ENCODE data around the gene RNF208. TPM values are rescaled to one million over a fixed set of nuclear protein-coding genes. Genes with fewer than 3 reads are reported as not detected.

Gene RNF208
- total and polyA plus RNA-seq, 9 of the 15 experiments (the other 6 are each of a cell fraction or from before 2014, with no cell fraction given), result 0.15 to 6.9 (median 0.50) TPM; not detected in 2

DNA sequence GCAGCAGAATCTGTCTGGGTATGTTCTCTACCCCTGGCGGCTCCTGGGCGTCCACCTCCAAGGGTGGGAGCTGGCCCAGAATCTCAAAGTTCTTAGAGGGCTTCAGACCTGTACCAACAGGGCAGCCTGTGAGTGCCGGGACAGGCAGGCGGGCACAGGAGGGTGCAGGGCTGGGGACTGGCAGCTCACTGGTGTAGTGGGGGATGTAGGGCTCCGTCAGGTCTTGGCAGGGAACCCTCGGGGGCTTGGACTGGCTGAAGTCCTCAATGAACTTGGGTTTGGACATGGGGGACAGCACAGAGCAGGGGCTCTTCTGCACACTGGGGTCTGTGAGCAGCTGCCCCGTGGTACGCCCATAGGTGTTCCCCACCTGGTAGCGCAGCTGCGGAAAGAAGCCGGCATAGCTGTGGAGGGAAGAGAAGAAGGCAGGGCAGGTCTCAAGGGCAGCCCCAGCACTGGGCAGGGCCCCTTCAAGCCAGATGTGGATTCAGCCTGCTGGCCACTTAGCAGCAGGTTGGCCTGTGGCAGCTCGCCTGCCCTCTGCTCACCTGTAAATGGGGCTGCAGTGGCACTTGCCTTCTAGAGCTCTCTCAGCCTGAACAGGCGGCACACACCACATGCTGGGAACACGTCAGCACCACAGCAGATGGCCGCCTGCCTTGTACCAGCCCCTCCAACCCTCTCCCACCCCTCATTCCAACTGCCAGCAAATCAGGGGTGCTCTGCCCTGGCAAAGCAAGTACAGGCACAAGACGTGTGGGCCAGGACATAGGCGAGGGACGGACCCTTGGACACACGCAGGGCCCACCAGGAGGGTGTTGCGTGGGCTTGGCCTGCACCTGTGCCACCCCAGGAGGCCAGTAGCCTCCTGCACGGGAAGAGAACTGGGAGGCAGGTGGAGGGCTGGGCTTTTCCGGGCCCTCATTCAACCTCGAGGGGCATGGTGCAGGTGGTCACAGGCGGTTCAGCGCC is 23.7 kb upstream of the RNF208 start:
- Histone ChIP-seq H3K36me3 (ENCODE audit: control insufficient read depth, insufficient read depth, low read length) (peaks cover 26% of the 10 kb centered on the region), H3K9ac (ENCODE audit: insufficient read depth in 1 of 2, low read depth in 2 of 2, low read length in 2 of 2) (peak overlapping the region in 1 of 2 experiments; percentile 83; a peak in 2 of 4 replicates), H3K27ac (ENCODE audit: extremely low read depth, low read depth, low read length) (no peak overlapping the region), H3K9me3 (replicated peaks; ENCODE audit: control insufficient read depth, insufficient read depth, low read depth, low read length) (no peaks in the 10 kb centered on the region), H3K4me3 (no peak overlapping the region), H3K27me3 (ENCODE audit: control insufficient read depth in 2 of 2, insufficient read depth in 2 of 2, low read length in 2 of 2) (no peaks in the 10 kb centered on the region), H3K9me1 (ENCODE audit: control insufficient read depth, insufficient read depth, low read length) (peaks cover 4% of the 10 kb centered on the region), H3K4me2 (ENCODE audit: insufficient read depth, low read length) (no peak overlapping the region), H3K4me1 (replicated peaks in 1 of 2; ENCODE audit: control insufficient read depth in 2 of 2, insufficient read depth in 2 of 2, low read length in 2 of 2) (peaks cover 18 to 67% of the 10 kb centered on the region in 2 experiments; a peak in 4 of 5 replicates), H3K79me2 (ENCODE audit: control insufficient read depth, insufficient read depth, low read length) (peaks cover 30% of the 10 kb centered on the region), H4K20me1 (replicated peaks; ENCODE audit: control insufficient read depth, insufficient read depth, low read length) (peaks cover 30% of the 10 kb centered on the region), H2AFZ (ENCODE audit: low read depth, low read length) (no peak overlapping the region)
- intact Hi-C loops (cut with micrococcal nuclease) (loop anchor here (10.0 kb wide), 1 partner anchor 461 kb away; no protein-coding TSS in a partner anchor), in situ Hi-C loops (cut with MboI) (loop anchor here (25.0 kb wide), 1 partner anchor 458 kb away; the partner anchor contains the start of genes CCDC183 and TMEM141)
- DNase-seq (ENCODE audit: extremely low read depth in 1 of 4, low spot score in 3 of 4), result no peak
- WGBS (ENCODE audit: insufficient coverage, low coverage, missing lambda C conversion rate), result 68% methylated on average over 20 of the region's 25 CpGs
- FAIRE-seq, result no peak
- ChIA-PET CTCF (ENCODE audit: low intra/inter-chr PET ratio) (no interaction called here), POLR2A (interaction anchor here (0.5 to 6.5 kb wide), 9 partner anchors 8 to 468 kb away, joined by 3 to 221 read pairs (median 3); partner anchors contain the start of genes NELFB and STPG3)
- no peak for ATAC-seq
- BruUV-seq (replicated peaks), result no TSS peak
- no peak for TF ChIP-seq ZNF584 (CRISPR knock-in tag; IDR thresholded peaks at IDR 0.05; ENCODE audit: low read depth)
- TF ChIP-seq ZNF408 (CRISPR knock-in tag; IDR thresholded peaks at IDR 0.05; ENCODE audit: low read depth), result no peak
- no peak for TF ChIP-seq BRCA1 (IDR thresholded peaks at IDR 0.05)
- TF ChIP-seq BRCA1 (CRISPR knock-in tag; IDR thresholded peaks at IDR 0.05), result no peak
- TF ChIP-seq, protein P1, sequence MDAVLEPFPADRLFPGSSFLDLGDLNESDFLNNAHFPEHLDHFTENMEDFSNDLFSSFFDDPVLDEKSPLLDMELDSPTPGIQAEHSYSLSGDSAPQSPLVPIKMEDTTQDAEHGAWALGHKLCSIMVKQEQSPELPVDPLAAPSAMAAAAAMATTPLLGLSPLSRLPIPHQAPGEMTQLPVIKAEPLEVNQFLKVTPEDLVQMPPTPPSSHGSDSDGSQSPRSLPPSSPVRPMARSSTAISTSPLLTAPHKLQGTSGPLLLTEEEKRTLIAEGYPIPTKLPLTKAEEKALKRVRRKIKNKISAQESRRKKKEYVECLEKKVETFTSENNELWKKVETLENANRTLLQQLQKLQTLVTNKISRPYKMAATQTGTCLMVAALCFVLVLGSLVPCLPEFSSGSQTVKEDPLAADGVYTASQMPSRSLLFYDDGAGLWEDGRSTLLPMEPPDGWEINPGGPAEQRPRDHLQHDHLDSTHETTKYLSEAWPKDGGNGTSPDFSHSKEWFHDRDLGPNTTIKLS (IDR thresholded peaks at IDR 0.05; ENCODE audit: borderline replicate concordance, low read depth), result no peak
- TF ChIP-seq ETV5 (CRISPR knock-in tag; IDR thresholded peaks at IDR 0.05; ENCODE audit: low read depth), result no peak
- no peak for TF ChIP-seq SMARCA5 (IDR thresholded peaks at IDR 0.05)
- no peak for TF ChIP-seq ZNF445 (CRISPR knock-in tag; IDR thresholded peaks at IDR 0.05; ENCODE audit: low read depth)
- TF ChIP-seq NFIX (CRISPR knock-in tag; IDR thresholded peaks at IDR 0.05; ENCODE audit: low read depth), result no peak
- no peak for TF ChIP-seq ZHX1 (conservative IDR thresholded peaks at IDR 0.05; ENCODE audit: low read length)
- TF ChIP-seq SOX6 (IDR thresholded peaks at IDR 0.05), result no peak
- TF ChIP-seq KLF13 (tag; IDR thresholded peaks at IDR 0.05; ENCODE audit: borderline replicate concordance, low read depth), result no peak
- TF ChIP-seq TARDBP (IDR thresholded peaks at IDR 0.05), result no peak
- TF ChIP-seq TSHZ1 (CRISPR knock-in tag; IDR thresholded peaks at IDR 0.05), result no peak

Measured in K562 (cell line).